Natural killer cell (primary cell): Measurements from ENCODE around the gene RYR3. TPM values are rescaled to one million over a fixed set of nuclear protein-coding genes. Genes with fewer than 3 reads are reported as not detected.

Experiments
- ATAC-seq, 3 donors: fragments of 150-1000 bp in 2 of 3; fragments of 200-7000 bp in 1 of 3; cut with Tn5 transposase; 1 replicate in 1 of 3; 2 replicates in 2 of 3; pipeline ENCODE4 v1.10.0; 2021; ENCODE audit warnings: mild to moderate bottlenecking in 2 of 3, moderate library complexity in 2 of 3
- DNase-seq, 2 donors: peaks; one replicate each; pipeline versions ENCODE4 v3.0.0 to v3.0.0-alpha.2; 2013 to 2021; ENCODE audit warnings: mixed read lengths in 1 of 2
- H3K27ac ChIP-seq: one replicate; pipeline ENCODE4 v1.5.1; 2013; ENCODE audit warnings: mild to moderate bottlenecking, low read length
- H3K27me3 ChIP-seq: one replicate; pipeline ENCODE4 v1.6.1; 2013; ENCODE audit warnings: low read length; ENCODE audit not compliant: control insufficient read depth, insufficient read depth
- H3K36me3 ChIP-seq: one replicate; pipeline ENCODE4 v1.6.1; 2013; ENCODE audit warnings: low read length; ENCODE audit not compliant: control insufficient read depth, insufficient read depth
- H3K4me1 ChIP-seq: one replicate; pipeline ENCODE4 v1.6.1; 2013; ENCODE audit warnings: low read length; ENCODE audit not compliant: control insufficient read depth, insufficient read depth
- H3K4me3 ChIP-seq: one replicate; pipeline ENCODE4 v1.5.1; 2013; ENCODE audit warnings: low read length
- H3K9me3 ChIP-seq: one replicate; pipeline ENCODE4 v1.6.1; 2013; ENCODE audit warnings: low read length; ENCODE audit not compliant: control insufficient read depth, insufficient read depth
- H3K27ac Mint-ChIP-seq, 2 donors: one replicate each; pipeline ENCODE4 v1.8.0; 2022; ENCODE audit warnings: mild to moderate bottlenecking in 2 of 2, mixed read lengths in 2 of 2, moderate library complexity in 1 of 2
- H3K27me3 Mint-ChIP-seq, 2 donors: one replicate each; pipeline ENCODE4 v1.8.0; 2022; ENCODE audit warnings: low read depth in 2 of 2, mixed read lengths in 2 of 2
- H3K36me3 Mint-ChIP-seq: one replicate; pipeline ENCODE4 v1.8.0; 2022; ENCODE audit warnings: mixed read lengths
- H3K4me1 Mint-ChIP-seq, 2 donors: one replicate each; pipeline ENCODE4 v1.8.0; 2022; ENCODE audit warnings: mixed read lengths in 2 of 2
- H3K4me3 Mint-ChIP-seq: one replicate; pipeline ENCODE4 v1.8.0; 2022; ENCODE audit warnings: mild to moderate bottlenecking, moderate library complexity, mixed read lengths
- H3K9me3 Mint-ChIP-seq, 2 donors: one replicate each; pipeline ENCODE4 v1.8.0; 2022; ENCODE audit warnings: mixed read lengths in 2 of 2
- CTCF ChIP-seq: fragments of 200-600 bp; IDR thresholded peaks from one replicate; pipeline ENCODE4 v1.8.0; 2022; ENCODE audit warnings: antibody characterized with exemption
- WGBS: methylation state at CpG from one replicate; pipeline ENCODE4 v1.1.7; 2013; ENCODE audit warnings: missing lambda C conversion rate; ENCODE audit not compliant: insufficient coverage; 5-methylcytosine and 5-hydroxymethylcytosine counted together
- intact Hi-C: fragments of 100-400 bp; cut with micrococcal nuclease; formaldehyde crosslinking; loops from one replicate; pipeline ENCODE4 v1.14.2; 2022
- total RNA-seq, 4 donors: library from RNA; stranded (reverse); fragments of 120-200 nt in 1 of 4; gene quantifications; one replicate each; pipeline versions ENCODE4 v1.2.3 to v1.2.4, GENCODE V29; 2013 to 2022

The RYR3 gene
- total RNA-seq, 3 donors from 2014 or later (not counting 1 experiment from before 2014, with no cell fraction given) = 0.09 to 6.2 TPM; not detected in 1

DNA sequence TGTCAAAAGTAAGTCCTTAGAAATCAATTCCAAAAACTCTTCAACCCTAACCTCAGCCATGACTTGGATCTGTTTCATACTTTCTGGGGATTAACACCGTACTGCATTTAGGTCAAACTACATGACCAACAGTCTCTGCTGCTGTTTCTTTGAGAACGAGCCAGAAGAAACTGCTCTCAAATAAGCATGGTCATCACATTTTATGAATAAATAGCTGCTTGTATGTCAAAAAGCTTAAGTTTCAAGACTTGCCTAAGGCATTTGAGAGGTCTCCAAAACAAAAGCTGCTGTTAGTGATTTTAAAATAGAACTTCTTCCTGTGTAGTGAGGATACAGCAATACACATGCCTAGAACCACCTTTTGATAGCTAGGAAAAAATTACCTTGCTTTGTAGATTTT is 491.2 kb downstream of the RYR3 start:
- no peak overlapping the region for H3K27ac Mint-ChIP-seq
- no peaks in the 10 kb centered on the region for H3K4me1 Mint-ChIP-seq
- Histone ChIP-seq H3K27me3 (no peaks in the 10 kb centered on the region), H3K4me1 (no peaks in the 10 kb centered on the region), H3K36me3 (no peaks in the 10 kb centered on the region), H3K9me3 (no peaks in the 10 kb centered on the region), H3K4me3 (no peak overlapping the region), H3K27ac (no peak overlapping the region)
- no peaks in the 10 kb centered on the region for H3K9me3 Mint-ChIP-seq
- H3K27me3 Mint-ChIP-seq = peaks cover 3 to 5% of the 10 kb centered on the region in 2 donors
- DNase-seq (no peak), ATAC-seq (no peak)
- WGBS = 90% methylated on average over 2 of the region's 2 CpGs
- no peak for TF ChIP-seq CTCF
- H3K36me3 Mint-ChIP-seq = no peaks in the 10 kb centered on the region
- intact Hi-C loops = no loop called here
- no peak overlapping the region for H3K4me3 Mint-ChIP-seq

GRCh38 chr15:33807665-33808064 is 496.9 kb downstream of the RYR3 start:
- ATAC-seq = no peak
- Histone ChIP-seq H3K36me3 (no peaks in the 10 kb centered on the region), H3K4me1 (no peaks in the 10 kb centered on the region), H3K9me3 (no peaks in the 10 kb centered on the region), H3K27ac (no peak overlapping the region), H3K4me3 (no peak overlapping the region), H3K27me3 (no peaks in the 10 kb centered on the region)
- no peak overlapping the region for H3K4me3 Mint-ChIP-seq
- DNase-seq = no peak
- intact Hi-C loops = no loop called here
- H3K9me3 Mint-ChIP-seq = no peaks in the 10 kb centered on the region
- no peak for TF ChIP-seq CTCF
- H3K36me3 Mint-ChIP-seq = no peaks in the 10 kb centered on the region
- WGBS = 76% methylated on average over 5 of the region's 5 CpGs
- H3K4me1 Mint-ChIP-seq = no peaks in the 10 kb centered on the region
- H3K27me3 Mint-ChIP-seq = peaks cover 3 to 5% of the 10 kb centered on the region in 2 donors
- H3K27ac Mint-ChIP-seq = no peak overlapping the region

DNA sequence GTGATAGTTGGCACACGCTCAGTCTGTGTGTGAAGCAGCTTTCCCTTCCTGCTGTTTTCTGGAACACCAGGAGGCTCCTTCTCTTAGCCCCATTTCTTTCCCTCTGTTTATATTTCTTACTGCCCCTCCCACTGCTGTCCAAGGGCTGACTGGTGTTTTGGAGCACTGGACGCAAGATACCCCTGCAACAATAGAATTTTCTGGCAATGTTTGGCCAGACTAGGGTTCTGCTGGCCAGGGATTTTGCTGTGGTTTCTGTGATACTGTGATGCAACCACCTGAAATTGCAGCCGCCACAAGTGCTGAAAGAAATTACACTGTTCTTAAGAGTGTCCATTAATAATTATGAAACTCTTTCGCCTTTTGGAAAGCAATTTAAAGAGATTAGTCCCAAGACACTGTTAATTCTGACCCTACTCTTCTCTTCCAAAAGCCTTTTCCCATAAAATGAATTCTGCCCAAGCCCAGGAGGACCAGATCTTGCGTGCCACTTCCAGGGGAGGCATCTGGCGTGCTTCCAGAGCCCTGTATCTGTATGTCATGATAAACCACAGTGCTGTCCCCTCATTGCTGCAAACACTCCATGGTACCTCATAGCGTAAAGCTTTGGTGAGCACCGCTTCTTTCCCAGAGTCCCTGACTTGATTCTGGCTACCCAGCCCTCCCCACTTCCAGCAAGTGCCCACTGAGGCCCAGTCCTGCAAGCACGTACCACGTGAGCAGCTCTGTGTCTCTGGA is 498.1 kb downstream of the RYR3 start:
- H3K4me3 Mint-ChIP-seq = no peak overlapping the region
- H3K27me3 Mint-ChIP-seq = peaks cover 5 to 9% of the 10 kb centered on the region in 2 donors
- ATAC-seq (no peak), DNase-seq (no peak)
- intact Hi-C loops = no loop called here
- Histone ChIP-seq H3K4me3 (no peak overlapping the region), H3K27me3 (no peaks in the 10 kb centered on the region), H3K9me3 (no peaks in the 10 kb centered on the region), H3K27ac (no peak overlapping the region), H3K4me1 (no peaks in the 10 kb centered on the region), H3K36me3 (no peaks in the 10 kb centered on the region)
- H3K36me3 Mint-ChIP-seq = no peaks in the 10 kb centered on the region
- 91% methylated on average over 10 of the region's 10 CpGs for WGBS
- no peaks in the 10 kb centered on the region for H3K4me1 Mint-ChIP-seq
- TF ChIP-seq CTCF = no peak
- no peak overlapping the region for H3K27ac Mint-ChIP-seq
- no peaks in the 10 kb centered on the region for H3K9me3 Mint-ChIP-seq
